GM18511 (cell line): ENCODE measurements around the gene SRGAP1.
"Not testable (repeated sequence)": the region's sequence is repeated elsewhere in the genome, so short reads cannot be mapped to it uniquely, and the experiment has no call there.

Experiments used
- ATAC-seq: cut with Tn5 transposase; IDR thresholded peaks from one replicate; pipeline ENCODE4 v1.9.1; 2021; ENCODE audit warnings: mild to moderate bottlenecking, moderate library complexity; ENCODE audit not compliant: unreplicated experiment

The SRGAP1 gene

DNA sequence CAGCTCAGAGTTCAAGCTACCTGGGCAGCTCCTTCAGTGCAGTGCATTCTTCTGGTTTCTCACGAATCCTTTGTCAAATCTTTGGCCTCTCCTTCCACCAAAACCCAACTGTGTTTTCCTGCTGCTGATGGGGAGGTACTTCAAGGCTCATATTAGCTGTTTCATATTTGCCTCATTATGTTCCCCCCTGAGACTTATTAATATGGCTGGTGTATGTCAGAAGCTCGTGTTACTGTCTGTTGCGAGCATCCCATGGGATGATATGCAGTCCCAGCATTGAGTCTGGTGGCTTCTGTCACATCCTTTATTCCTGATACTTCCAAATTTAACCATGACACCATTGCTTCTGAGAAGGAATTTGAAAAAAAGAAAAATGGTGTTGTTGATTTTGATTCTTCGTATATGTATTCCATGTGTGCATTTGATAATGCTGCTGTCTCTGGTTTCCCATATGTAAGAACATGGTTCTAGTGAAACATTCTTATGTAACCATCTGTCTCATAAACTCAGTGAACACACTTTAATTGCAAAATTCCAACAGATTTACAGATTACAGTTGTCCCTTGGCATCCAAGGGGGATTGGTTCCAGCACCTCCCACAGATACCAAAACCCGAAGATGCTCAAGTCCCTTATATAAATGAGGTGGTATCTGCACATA, 228.5 kb downstream of the SRGAP1 start:
- no peak for ATAC-seq

DNA sequence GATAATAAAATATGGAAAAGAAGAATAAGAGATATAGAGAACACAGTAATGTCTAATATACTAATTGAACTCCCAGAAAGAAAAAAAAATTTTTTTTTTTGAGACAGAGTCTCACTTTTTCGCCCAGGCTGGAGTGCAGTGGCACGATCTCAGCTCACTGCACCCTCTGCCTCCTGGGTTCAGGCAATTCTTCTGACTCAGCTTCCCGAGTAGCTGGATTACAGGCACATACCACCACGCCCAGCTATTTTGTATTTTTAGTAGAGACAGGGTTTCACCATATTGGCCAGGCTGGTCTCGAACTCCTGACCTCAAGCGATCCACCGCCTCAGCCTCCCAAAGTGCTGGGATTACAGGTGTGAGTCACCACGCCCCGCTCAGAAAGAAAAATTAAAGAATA, 232.1 kb downstream of the SRGAP1 start:
- not testable (repeated sequence) for ATAC-seq

DNA sequence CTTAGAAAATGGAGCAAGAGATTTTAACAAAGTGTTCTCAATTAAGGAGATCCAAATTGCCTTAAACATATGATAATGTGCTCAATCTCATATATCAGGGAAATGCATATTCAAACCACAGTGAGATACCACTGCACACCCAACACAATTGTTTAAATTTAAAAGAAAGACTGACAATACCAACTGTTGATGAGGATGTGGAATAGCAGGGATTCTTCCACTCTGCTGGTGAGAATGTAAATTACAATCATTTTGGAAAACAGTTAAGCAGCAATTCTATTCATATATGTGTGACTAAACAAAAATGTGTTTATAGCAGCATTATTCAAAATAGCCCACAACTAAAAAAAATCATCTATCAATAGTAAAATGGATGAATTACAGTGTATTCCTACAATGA, 233.4 kb downstream of the SRGAP1 start:
- no peak for ATAC-seq

DNA sequence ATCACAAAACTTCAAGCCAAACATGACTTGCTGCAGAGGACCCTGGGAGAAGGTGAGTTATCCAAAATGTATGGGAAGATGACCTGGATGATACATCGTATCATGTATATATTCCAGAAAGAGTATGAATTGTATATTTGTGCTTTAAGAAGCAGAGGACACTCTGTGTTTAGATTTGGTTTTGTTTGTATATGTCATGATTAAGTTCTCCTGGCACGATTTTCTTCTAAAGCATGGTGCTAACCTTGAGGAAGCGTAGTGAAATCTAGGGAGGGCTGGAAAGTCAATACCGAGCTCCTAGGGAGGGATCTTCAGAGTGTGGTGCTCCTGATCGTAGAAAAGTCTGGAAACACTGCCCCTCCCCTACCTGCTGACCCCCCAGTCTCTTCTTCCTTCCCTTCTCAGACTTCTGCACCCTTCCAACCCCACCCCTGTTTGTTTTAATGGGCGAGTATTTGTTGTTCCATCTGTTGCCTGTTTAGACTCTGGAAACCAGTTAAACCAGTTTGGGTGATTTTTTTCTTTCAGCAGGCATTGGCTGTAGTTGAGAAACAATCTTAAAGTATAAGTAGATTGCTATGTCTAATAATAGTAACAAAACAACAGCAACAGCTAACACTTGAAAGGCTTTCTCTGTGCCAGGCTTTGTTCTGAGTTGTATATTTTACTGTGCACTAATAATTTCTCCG, 236.0 kb downstream of the SRGAP1 start:
- no peak for ATAC-seq

DNA sequence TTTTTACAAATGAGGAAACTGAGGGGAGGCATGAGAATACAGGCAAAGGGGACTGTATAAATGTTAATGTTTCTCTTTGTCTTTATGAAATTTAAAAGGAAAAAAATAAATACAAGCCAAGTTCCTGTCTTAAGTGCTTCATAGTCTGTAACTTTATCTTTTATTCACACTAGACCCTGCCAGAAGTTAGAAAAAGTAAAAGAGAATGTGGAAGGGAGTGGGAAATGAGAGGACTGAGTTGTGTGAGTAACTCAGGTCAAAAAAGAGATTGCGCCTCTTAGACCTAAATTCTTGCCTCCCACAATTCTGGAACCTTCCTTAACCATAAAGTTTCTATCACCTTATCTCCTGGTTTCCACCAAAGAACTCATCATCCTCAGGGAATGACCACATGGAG, 236.5 kb downstream of the SRGAP1 start:
- no peak for ATAC-seq

DNA sequence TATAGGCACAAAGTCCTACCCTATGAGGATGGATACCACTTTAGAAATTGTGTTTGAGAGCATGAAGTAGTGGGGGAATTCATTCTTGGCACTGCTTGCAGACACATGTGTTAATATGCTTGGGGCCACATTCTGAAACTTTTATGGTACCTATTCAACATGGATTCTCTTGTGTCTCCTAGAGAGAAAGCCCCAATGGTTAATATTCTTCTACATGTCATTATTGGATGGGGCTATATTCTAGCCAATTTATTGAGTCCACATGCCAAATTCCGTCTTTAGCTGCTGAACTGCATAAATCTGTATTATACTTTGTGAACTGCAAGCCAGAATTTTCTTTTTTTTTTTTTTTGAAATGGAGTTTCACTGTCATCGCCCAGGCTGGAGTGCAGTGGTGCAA, 237.6 kb downstream of the SRGAP1 start:
- no peak for ATAC-seq

DNA sequence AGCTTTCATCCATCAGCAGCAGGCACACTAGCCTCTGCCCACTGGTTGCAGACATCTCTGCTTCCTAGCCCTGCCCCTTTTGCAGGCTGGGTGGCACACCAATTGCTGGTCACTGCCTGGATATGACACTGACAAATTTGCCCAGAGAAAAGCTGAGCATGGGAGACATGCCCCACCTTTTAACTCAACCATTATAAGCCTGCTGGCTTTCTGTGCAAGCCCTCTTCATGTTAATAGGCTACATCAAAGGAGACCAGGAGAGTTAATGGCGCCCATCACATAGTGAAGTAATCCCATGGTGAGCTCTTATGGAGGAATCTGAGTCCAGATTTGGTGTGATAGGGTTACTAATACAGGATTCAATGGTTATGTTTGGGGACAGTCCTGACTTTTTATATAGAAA, 238.4 kb downstream of the SRGAP1 start:
- ATAC-seq = no peak

DNA sequence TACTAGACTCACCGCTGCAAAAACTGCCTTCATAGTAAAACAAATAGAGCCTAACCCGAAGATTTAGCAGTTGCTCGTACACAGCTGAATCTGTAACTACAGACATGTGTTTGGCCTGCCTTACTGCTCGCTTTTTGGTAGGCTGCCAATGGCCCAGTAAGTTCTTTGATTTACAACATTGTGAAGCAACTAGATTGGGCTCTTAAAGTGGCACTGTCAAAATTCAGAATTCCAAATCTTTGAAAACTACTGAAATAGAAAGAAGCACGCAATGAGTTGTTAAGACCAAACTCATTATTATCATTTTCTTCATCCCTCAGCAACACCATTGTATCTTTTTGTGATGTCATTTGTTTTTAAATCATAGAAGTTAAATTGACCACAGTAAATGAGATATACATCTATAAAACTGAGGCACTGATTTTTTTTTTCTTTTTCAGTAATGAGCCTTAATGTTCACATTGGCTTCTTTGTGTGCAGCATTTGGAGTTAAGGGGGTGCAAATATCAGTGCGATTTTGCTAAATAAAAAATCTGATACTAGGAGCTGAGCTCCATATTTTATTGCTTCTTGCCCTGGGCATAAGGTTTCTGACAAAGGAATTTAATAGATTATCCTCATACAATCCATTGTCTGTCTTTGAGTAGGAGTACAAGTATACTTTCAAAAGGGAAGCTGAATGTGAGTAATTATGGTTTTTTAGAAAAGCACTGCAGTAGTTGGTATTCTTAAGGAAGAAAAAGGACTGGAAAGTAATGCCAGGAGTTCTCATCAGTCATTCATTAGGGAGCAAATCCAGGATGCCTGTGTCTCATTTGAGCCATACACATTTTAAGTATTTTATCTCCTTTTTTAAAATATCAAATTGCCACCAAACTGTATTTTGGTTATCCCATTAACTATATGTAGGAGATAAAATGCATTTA, 239.0 kb downstream of the SRGAP1 start:
- ATAC-seq = no peak

DNA sequence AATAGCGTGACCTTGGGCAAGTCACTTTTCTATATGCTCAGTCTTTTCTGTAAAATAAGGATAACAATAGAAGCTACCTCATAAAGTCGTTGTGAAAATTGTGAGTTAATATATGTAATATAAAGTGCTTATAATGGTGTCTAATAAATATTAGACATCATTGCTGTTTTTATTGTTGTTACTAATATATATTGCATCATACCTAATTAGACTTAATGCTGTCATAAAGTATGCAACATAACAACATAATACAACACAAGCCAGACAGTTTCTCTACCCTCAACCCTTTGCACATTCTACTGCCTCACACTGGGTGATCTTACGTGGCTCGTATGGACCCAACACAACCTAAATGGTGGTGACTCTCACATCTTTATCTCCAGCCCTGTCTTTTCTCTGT, 240.7 kb downstream of the SRGAP1 start:
- no peak for ATAC-seq

DNA sequence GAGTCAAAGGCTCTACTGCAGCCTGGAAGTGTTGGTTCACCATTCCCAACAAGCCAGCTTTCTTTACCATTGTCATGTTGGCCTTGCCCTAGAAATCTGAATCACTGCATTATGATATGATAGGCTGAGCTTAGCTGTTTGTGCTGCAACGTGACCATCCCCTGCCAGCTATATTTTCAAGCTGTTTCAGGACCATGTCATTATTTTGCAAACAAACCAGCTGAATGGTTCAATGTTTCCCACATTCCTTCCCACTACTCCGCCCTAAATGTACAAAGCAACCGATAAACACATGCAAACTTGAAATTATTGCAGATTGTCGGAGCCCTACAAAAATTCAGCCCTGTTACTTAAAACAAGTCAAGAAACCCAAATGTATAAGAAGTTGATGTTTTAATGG, 241.5 kb downstream of the SRGAP1 start:
- ATAC-seq = no peak

DNA sequence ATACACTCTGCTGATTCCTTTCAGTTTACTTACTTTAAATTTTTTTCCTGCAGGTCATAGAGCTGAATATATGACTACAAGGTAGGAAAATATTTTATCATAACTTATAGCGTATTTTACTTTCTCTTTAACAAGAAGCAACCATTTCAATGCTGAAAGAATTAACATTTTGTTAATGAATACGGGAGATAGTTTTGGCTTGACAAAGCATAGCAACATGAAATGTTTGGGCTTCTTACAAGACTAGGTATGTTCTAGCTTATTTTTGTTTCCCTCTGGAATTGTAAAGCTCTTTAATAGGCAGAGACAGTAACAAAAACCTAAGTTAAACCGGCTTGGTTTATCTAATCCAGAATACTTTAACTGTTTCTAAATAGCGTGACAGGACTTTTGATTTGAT, 242.4 kb downstream of the SRGAP1 start:
- no peak for ATAC-seq

DNA sequence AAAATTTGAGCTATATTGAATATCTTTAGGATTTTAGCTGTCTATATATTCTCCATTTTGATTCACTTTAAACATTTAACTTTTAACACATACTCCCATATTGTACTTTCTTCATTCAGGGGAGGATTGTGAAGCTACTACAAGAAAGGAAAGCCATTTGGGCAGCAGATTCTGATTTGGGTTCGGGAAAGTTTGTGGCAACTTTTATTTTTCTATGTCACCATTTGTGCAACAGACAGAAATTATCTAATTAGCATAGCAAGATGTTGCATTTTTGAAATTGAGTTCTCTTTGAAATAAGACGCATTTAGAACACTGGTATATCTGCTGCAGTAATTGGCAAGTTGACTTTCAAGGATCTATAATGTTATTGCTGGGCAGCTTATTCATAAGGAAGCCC, 243.3 kb downstream of the SRGAP1 start:
- no peak for ATAC-seq

DNA sequence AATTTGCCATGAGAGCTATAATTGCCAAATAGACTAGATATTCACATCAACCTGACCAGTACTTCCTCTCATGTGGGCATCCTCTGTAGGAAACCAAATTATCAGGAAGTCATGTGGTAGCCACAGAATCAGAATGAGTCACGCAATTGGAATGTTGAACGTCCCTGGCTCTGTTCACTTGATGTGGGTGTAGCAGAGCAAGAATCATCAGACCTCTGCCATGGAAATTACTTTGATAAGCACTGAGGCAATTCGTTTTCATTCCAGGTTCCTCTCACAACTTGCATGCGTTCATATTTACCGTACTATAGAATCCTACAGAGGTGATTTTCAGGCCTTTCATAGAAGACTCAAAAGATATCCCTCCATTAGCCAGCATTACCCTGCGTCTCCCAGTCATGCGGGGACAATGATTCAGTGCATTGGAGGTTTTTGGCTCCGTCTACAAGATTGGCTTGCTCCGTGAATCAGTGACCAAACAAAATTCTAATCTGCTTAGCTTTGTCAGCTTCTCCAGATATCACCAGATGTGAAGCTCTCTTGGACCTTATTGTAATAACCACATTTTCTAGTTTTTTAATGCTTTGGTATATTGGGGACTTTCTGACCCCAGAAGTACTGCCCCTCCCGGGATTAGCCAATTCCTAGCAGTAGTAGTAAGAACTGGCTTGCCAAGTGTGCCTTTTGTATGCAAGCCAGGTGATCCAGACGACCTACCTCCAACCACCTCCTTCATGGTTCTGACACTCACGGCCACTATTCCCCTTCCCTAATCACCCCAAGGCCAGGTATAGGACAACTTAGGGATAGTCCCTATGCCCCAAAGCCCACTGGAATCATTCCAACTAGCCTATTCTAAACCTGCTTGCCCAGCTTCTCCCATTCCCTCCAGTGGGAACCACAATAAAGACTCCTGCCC, 244.2 kb downstream of the SRGAP1 start:
- no peak for ATAC-seq

DNA sequence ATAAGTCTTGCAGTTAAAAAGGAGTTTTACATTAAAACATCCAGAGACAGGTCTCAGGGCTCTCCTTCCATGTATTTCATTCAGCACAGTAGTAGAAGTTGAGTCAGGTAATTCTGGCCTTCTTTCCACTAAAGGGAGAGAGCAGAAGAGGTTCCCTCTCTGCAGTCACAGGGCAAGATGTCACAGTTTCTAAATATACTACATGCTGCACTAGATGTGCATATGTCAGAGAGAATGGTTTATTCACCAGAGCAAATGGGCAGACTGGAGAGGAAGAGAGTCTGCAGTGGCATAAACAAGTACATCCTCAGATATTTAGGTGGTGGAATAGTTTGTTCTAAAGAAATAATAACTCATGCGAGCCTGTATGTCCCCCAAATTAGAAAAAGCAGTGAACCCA, 245.5 kb downstream of the SRGAP1 start:
- ATAC-seq = no peak

DNA sequence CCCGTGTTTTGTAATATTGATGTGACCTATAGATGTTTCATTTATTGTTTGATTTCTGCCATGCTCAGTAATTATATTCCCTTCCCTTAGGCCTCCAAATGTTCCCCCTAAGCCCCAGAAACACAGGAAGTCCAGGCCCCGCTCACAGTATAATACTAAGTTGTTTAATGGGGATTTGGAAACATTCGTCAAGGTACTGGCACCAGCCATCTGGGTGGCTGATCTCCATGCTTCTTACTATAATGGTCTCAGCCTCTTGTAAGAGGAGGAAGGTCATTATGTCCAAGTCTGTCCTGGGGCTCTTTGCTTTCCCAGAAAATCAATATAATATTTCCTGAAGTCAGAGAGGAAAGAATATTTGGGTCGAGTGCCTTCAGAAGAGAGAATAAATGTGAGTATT, 246.7 kb downstream of the SRGAP1 start:
- ATAC-seq = no peak

DNA sequence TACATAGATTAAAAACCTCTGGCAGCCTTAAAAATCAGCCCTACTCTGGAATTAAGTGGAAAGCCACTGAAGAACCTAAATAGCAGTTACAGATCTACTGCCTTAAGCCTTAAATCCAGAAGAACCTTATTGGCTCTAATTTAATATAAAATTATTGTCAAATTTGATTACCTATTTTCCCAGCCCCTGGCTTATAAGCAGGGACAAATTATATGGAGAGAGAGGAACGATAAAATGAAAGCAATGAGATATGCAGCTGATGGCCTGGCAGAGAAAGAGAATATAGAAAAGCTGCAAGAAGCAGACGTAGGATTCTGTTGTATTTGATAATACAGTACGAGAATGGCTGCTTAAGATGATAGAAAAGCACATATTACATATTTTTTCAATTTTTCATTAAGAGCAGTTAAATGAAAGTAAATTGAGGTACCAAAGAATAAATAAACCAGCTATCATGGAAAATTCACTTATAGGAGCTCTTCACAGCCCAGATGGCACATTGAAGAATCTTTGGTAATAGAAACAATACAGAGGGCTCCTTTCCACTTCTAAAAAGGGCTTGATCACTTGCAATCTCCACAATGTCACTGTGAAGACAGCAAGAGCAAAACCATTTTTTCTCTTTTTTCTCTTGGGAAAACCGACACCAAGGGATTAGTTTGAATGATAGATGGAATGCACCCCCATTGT, 248.2 kb downstream of the SRGAP1 start:
- no peak for ATAC-seq

DNA sequence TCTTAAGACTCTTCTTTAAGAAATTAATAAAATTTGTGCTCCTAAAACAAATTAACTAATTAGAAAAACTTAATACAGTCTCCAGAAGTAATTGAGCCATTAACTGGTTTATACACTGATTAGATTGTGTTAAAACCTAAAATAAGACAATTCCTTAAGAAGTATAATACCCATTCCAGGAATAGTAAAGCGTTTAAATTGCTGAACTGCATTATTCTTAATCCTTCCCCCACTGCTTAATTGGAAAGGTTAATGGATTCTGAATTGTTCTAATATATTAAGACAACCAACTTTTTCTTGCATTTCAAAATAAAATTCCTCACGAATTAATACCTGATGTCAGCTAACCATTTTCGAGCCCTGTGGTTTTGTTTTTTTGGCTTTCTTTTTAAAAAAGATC, 249.2 kb downstream of the SRGAP1 start:
- no peak for ATAC-seq

DNA sequence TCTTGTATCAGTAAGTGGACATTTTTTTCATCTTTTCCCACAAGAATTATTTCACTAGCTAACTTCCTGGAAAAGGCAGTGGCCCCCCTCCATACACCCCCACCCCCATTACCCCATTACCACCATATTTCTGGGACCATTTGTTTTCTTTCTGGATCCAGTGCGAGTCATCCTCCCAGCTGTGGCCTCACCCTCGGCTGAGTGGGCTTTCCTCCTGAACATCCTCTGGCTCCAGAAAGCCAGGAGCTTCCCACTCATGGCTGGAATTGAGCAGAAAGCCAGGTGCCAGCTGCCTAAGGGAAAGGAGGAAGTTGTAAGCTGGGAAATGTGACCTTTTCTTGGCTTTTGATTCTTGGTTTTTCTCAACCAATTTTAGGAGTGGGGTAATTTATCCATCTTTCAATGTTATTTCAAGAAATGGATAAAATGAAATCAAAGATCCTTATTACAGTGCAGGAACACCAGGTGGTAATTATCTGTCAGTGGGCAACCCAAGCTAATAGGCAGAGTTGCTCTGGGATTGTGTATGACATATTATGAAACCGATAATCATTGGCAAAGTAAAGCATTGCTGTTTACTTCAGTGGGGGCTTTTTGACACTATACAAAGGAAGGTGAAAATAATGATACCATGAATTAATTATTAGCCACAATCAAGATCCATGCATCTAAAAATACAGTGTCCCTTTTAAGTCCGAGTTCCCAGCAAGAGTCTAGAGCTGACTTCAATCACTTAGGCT, 253.0 kb downstream of the SRGAP1 start:
- ATAC-seq = no peak

DNA sequence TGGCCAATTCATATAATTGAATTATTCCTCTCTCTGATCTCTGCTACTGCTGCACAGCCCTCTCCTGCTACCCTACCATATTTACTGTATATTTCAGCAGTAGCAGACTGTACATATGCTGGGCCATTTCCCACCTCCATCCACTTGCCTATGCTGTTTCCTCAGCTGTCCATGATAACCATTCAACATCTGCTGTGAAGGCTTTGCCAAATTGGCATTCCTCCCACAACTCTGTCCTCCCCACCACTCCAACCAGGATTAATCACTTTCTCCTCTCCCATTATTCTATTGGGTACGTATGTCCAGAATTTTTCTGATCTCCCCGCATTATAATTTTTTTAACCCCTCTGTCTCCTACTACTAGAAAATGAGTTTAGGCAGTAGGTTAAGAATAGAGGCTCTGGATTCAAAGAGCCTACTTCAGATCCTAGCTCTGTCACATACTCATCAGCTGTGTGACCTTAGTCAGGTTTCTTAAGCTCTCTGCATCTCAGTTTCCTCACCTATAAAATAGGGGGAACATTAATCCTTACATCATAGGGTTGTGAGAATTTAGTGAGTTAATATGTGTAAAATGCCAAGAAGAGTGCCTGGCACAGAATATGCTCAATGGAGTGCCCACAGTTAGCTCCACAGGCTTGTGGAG, 254.3 kb downstream of the SRGAP1 start:
- no peak for ATAC-seq
